NCI-H69 (cell line): ENCODE results near the gene HECW1.
A peak's percentile ranks its signal among the peaks of the same experiment; 100 is the strongest.

Experiments
- DNase-seq: peaks from one replicate; lab custom pipeline; 2025; lab: John Stamatoyannopoulos, UW

HECW1 gene

GRCh38 chr7:43437001-43437400 lies 324.6 kb downstream of the HECW1 start:
- DNase-seq = no peak

GRCh38 chr7:43438897-43439479 lies 326.5 kb downstream of the HECW1 start:
- no peak for DNase-seq

GRCh38 chr7:43439631-43440401 lies 327.4 kb downstream of the HECW1 start:
- DNase-seq = peak; percentile 47

GRCh38 chr7:43441231-43442130 lies 329.0 kb downstream of the HECW1 start:
- DNase-seq = no peak

GRCh38 chr7:43443381-43443780 lies 330.9 kb downstream of the HECW1 start:
- no peak for DNase-seq

GRCh38 chr7:43444711-43445578 lies 332.5 kb downstream of the HECW1 start:
- DNase-seq = no peak

- no peak for DNase-seq
Measured at GRCh38 chr7:43449577-43449976, 337.1 kb downstream of the HECW1 start.

GRCh38 chr7:43450894-43451293 lies 338.4 kb downstream of the HECW1 start:
- no peak for DNase-seq

GRCh38 chr7:43454936-43455518 lies 342.6 kb downstream of the HECW1 start:
- peak; percentile 45 for DNase-seq

GRCh38 chr7:43456200-43456599 lies 343.8 kb downstream of the HECW1 start:
- no peak for DNase-seq

- no peak for DNase-seq
Measured at GRCh38 chr7:43458330-43459018, 346.0 kb downstream of the HECW1 start.

- DNase-seq = no peak
Measured at GRCh38 chr7:43459019-43459337, 346.5 kb downstream of the HECW1 start.

- DNase-seq = no peak
Measured at GRCh38 chr7:43460733-43461348, 348.4 kb downstream of the HECW1 start.

- DNase-seq = no peak
Measured at GRCh38 chr7:43461349-43462024, 349.0 kb downstream of the HECW1 start.

- no peak for DNase-seq
Measured at GRCh38 chr7:43462836-43463235, 350.4 kb downstream of the HECW1 start.

GRCh38 chr7:43463401-43463980 lies 351.0 kb downstream of the HECW1 start:
- DNase-seq = no peak

- DNase-seq = peak; percentile 21
Measured at GRCh38 chr7:43465581-43466554, 353.4 kb downstream of the HECW1 start.

GRCh38 chr7:43467406-43467805 lies 355.0 kb downstream of the HECW1 start:
- DNase-seq = no peak
